ENCODE results near the gene ATP6V1B1. TPM values are rescaled to one million over a fixed set of nuclear protein-coding genes. Genes with fewer than 3 reads are reported as not detected.

The ATP6V1B1 gene
- total RNA-seq, 1 experiment from 2014 or later = 6.5 TPM

DNA sequence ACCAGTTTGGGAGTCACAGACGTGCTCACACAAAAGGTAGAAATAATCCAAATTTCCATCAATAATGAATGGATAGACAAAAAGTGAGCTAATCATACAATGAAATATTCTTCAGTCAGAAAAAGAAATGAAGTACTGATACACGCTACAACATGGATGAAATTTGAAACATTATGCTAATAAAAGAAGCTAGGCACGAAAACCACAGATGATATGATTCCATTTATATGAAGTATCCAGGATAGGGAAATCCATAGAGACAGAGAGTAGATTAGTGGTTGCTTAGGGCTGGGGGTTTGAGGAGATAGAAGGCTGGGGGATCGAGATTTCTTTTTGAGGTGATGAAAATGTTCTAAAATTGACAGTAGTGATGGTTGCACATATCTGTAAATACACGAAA, 43.0 kb upstream of the ATP6V1B1 start:
- no TSS peak for BruUV-seq (replicated peaks)
- Histone ChIP-seq H3K4me3 (ENCODE audit: low read depth, low read length, poor library complexity, severe bottlenecking) (no peak overlapping the region), H3K27me3 (replicated peaks; ENCODE audit: insufficient read depth, low read depth, low read length, poor library complexity) (no peaks in the 10 kb centered on the region), H3K36me3 (ENCODE audit: insufficient read depth, low read length, poor library complexity, severe bottlenecking) (no peaks in the 10 kb centered on the region), H3K4me1 (ENCODE audit: insufficient read depth, low read length, poor library complexity, severe bottlenecking) (peaks cover 3% of the 10 kb centered on the region), H3K9me3 (ENCODE audit: low read depth, low read length, poor library complexity, severe bottlenecking) (no peaks in the 10 kb centered on the region), H3K27ac (ENCODE audit: low read depth, low read length, poor library complexity, severe bottlenecking) (no peak overlapping the region)
- intact Hi-C loops (cut with micrococcal nuclease; ENCODE audit: unreplicated experiment) = no loop called here
- ChIA-PET POLR2A (ENCODE audit: low non-redundant PET) (no interaction called here), CTCF (no interaction called here)
- TF ChIP-seq CTCF (conservative IDR thresholded peaks at IDR 0.05; ENCODE audit: low read depth, low read length) = no peak
- TF ChIP-seq EZH2 (IDR thresholded peaks at IDR 0.05; ENCODE audit: borderline replicate concordance, low read depth, low read length, poor library complexity, severe bottlenecking) = no peak
- DNase-seq (ENCODE audit: low spot score) = no peak

DNA sequence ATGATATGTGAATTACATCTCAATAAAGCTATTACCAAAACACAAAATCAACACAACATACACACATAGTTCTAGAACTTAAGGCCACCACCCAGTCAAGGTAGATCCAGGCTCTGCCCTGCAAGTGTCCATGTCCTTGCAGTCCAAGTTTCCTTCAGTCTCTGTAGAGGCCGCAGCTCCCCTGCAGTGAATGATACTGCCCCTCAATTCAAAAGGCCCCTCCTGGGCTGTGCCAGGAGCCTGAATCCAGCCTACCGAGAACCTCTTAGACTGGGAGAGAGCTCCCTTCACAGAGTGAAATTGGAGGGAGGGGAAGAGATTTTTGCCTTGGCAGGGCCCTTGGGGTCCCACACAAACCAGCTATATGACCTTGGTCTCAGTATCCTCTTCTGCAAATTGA, 42.5 kb upstream of the ATP6V1B1 start:
- no peak for DNase-seq (ENCODE audit: low spot score)
- no TSS peak for BruUV-seq (replicated peaks)
- no peak overlapping the region for H3K4me3 ChIP-seq (ENCODE audit: low read depth, low read length, poor library complexity, severe bottlenecking)
- H3K27me3 ChIP-seq (replicated peaks; ENCODE audit: insufficient read depth, low read depth, low read length, poor library complexity) = no peaks in the 10 kb centered on the region
- ChIA-PET POLR2A (ENCODE audit: low non-redundant PET) (no interaction called here), CTCF (no interaction called here)
- intact Hi-C loops (cut with micrococcal nuclease; ENCODE audit: unreplicated experiment) = no loop called here
- no peak overlapping the region for H3K27ac ChIP-seq (ENCODE audit: low read depth, low read length, poor library complexity, severe bottlenecking)
- no peaks in the 10 kb centered on the region for H3K36me3 ChIP-seq (ENCODE audit: insufficient read depth, low read length, poor library complexity, severe bottlenecking)
- no peaks in the 10 kb centered on the region for H3K4me1 ChIP-seq (ENCODE audit: insufficient read depth, low read length, poor library complexity, severe bottlenecking)
- no peaks in the 10 kb centered on the region for H3K9me3 ChIP-seq (ENCODE audit: low read depth, low read length, poor library complexity, severe bottlenecking)
- TF ChIP-seq EZH2 (IDR thresholded peaks at IDR 0.05; ENCODE audit: borderline replicate concordance, low read depth, low read length, poor library complexity, severe bottlenecking) (no peak), CTCF (conservative IDR thresholded peaks at IDR 0.05; ENCODE audit: low read depth, low read length) (no peak)

GRCh38 chr2:70894765-70895164, 40.9 kb upstream of the ATP6V1B1 start:
- H3K9me3 ChIP-seq (ENCODE audit: low read depth, low read length, poor library complexity, severe bottlenecking) = no peaks in the 10 kb centered on the region
- peaks cover 9% of the 10 kb centered on the region for H3K4me1 ChIP-seq (ENCODE audit: insufficient read depth, low read length, poor library complexity, severe bottlenecking)
- TF ChIP-seq CTCF (conservative IDR thresholded peaks at IDR 0.05; ENCODE audit: low read depth, low read length) (no peak), EZH2 (IDR thresholded peaks at IDR 0.05; ENCODE audit: borderline replicate concordance, low read depth, low read length, poor library complexity, severe bottlenecking) (no peak)
- H3K4me3 ChIP-seq (ENCODE audit: low read depth, low read length, poor library complexity, severe bottlenecking) = no peak overlapping the region
- H3K36me3 ChIP-seq (ENCODE audit: insufficient read depth, low read length, poor library complexity, severe bottlenecking) = no peaks in the 10 kb centered on the region
- ChIA-PET POLR2A (ENCODE audit: low non-redundant PET) (no interaction called here), CTCF (no interaction called here)
- no peak for DNase-seq (ENCODE audit: low spot score)
- no peak overlapping the region for H3K27ac ChIP-seq (ENCODE audit: low read depth, low read length, poor library complexity, severe bottlenecking)
- intact Hi-C loops (cut with micrococcal nuclease; ENCODE audit: unreplicated experiment) = no loop called here
- no peaks in the 10 kb centered on the region for H3K27me3 ChIP-seq (replicated peaks; ENCODE audit: insufficient read depth, low read depth, low read length, poor library complexity)
- BruUV-seq (replicated peaks) = no TSS peak

Measured in A673 (cell line).